ENCODE measurements around the gene SFN. TPM values are rescaled to one million over a fixed set of nuclear protein-coding genes. Genes with fewer than 3 reads are reported as not detected.
"Not testable (repeated sequence)": the region's sequence is repeated elsewhere in the genome, so short reads cannot be mapped to it uniquely, and the experiment has no call there.

Gene SFN
- polyA plus RNA-seq, 4 donors = 3.3 to 137 (median 97.8) TPM

DNA sequence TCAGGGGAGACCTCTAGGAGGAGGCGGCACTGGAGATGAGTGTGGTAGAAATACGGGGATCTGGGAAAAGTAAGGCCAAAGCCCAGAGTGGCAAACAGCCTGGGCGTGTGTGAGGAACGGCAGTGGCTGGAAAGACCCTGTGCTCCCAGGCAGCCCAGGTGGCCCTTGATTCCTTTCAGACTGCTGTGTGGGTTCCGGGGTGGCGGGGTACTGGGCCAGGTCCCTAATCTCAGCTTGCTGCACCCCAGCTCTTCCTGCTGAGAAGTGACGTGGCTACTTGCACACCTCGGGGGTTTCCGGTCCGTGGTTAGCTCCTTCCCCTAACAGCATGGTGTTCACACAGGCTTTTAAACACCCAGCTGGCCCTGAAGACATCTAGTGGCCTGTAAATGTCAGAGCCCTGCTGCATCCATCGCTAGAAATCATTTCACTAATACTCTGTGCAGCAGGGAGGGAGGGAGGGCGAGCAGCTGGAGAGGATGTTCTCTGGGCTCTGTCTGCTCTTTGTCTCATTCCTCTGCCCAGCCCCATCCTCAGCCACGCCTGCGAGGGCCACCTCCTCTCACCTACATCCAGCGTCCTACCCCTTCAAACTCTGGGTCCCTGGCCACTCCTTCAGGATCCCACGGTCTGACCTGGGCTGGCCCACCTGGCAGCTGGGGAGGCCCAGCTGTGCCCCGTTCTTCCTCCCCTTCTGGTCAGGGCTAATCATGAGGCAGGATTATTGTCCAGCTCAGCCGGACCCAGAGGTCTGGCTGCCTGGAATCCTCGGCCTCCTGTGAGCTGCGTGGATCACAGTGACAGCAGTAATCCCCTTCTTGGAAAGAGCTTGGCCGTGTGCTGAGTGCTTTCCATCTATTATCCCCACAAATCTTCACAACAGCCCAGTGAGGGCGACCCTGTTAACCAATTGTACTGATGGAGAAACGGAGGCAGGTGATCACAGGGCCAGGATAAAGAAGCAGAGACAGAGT lies 29.2 kb upstream of the SFN start:
- FAIRE-seq (no peak), DNase-seq (peak in 1 of 2 donors; percentile 69)
- Histone ChIP-seq H3K36me3 (ENCODE audit: control insufficient read depth in 3 of 3, insufficient read depth in 2 of 3, low read depth in 1 of 3, low read length in 3 of 3) (peaks cover 8 to 70% (median 12%) of the 10 kb centered on the region in 3 donors), H3K27ac (ENCODE audit: low read depth in 1 of 3, low read length in 2 of 3) (peak overlapping the region in 2 of 3 donors; percentile 68 to 94), H3K9me3 (ENCODE audit: control insufficient read depth in 2 of 2, insufficient read depth in 1 of 2, low read depth in 1 of 2, low read length in 1 of 2) (no peaks in the 10 kb centered on the region), H3K4me3 (ENCODE audit: low read depth in 1 of 3, low read length in 3 of 3) (no peak overlapping the region), H3K27me3 (ENCODE audit: control insufficient read depth in 3 of 3, insufficient read depth in 3 of 3, low read length in 3 of 3) (no peaks in the 10 kb centered on the region), H3K4me1 (ENCODE audit: control insufficient read depth in 3 of 3, insufficient read depth in 2 of 3, low read depth in 1 of 3, low read length in 2 of 3) (no peaks in the 10 kb centered on the region)
- WGBS, 3 donors = 71 to 88% (median 71%) methylated on average over 22 to 23 of the region's 23 CpGs

DNA sequence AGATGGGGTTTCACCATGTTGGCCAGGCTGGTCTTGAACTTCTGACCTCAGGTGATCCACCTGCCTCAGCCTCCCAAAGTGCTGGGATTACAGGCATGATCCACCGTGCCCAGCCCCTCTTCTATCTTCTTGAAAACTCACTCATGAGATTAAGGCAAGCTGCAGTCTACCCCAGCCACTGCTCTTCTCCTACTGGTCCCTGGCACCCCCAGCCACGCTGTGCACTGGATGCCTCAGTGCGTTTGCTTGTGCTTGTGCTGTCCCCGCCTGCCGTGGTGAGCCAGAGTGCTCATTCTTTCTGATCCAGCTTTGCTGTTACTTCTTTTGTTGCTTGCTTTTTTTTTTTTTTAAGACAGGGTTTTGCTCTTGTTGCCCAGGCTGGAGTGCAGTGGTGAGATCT lies 25.3 kb upstream of the SFN start:
- not testable (repeated sequence) for H3K27me3 ChIP-seq (ENCODE audit: control insufficient read depth in 3 of 3, insufficient read depth in 3 of 3, low read length in 3 of 3); H3K4me1 ChIP-seq (ENCODE audit: control insufficient read depth in 3 of 3, insufficient read depth in 2 of 3, low read depth in 1 of 3, low read length in 2 of 3); DNase-seq; H3K9me3 ChIP-seq (ENCODE audit: control insufficient read depth in 2 of 2, insufficient read depth in 1 of 2, low read depth in 1 of 2, low read length in 1 of 2); H3K4me3 ChIP-seq (ENCODE audit: low read depth in 1 of 3, low read length in 3 of 3); FAIRE-seq
- Histone ChIP-seq H3K27ac (ENCODE audit: low read depth in 1 of 3, low read length in 2 of 3) (peak overlapping the region in 1 of 3 donors; percentile 32), H3K36me3 (ENCODE audit: control insufficient read depth in 3 of 3, insufficient read depth in 2 of 3, low read depth in 1 of 3, low read length in 3 of 3) (peaks cover 10 to 72% (median 12%) of the 10 kb centered on the region in 3 donors)
- 92 to 97% (median 96%) methylated on average over 5 of the region's 5 CpGs for WGBS, 3 donors

DNA sequence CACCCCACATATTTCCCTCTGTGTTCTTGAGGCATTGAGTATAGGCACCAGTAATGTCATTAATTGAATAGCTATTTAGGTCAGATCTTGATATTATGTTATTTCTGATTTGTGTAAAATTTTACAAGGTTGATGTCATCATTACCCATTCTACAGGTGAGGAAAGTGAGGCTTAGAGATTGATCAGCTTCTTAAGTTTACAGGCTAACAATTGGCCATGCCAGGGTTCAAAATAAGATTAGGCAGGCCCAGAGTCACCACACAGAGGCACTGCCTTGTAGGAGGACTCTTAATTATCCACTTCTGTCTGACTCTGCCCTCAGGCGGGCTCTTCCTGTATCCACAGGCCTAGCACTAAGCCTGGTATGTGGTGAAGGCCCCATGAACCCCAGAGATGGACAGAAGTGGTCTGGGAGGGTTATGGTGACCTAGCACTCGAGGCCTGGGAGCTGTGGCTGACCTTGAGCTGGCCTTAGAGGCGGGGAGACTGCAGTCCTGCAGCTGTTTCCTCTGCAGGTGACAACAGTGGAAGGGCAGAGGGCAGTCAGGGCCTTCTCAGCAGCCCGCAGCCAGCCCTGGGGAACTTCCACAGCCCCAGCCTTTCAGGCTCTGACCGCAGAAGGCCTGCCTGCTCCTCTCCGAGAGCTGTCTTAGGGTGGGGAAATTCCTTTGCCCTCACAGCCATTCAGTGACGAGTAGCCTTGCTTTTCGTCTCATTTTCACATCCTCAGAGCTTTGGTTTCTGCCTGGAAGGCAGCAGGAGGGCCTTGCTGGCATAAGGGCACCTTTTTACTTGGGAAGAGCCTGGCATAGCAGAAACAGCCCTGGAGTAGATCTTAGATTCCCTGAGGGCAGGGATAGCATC lies 24.2 kb upstream of the SFN start:
- H3K9me3 ChIP-seq (ENCODE audit: control insufficient read depth in 2 of 2, insufficient read depth in 1 of 2, low read depth in 1 of 2, low read length in 1 of 2) = no peaks in the 10 kb centered on the region
- WGBS, 3 donors = 59 to 82% (median 73%) methylated on average over 8 of the region's 8 CpGs
- H3K27me3 ChIP-seq (ENCODE audit: control insufficient read depth in 3 of 3, insufficient read depth in 3 of 3, low read length in 3 of 3) = no peaks in the 10 kb centered on the region
- H3K4me3 ChIP-seq (ENCODE audit: low read depth in 1 of 3, low read length in 3 of 3) = no peak overlapping the region
- peaks cover 9 to 73% (median 11%) of the 10 kb centered on the region in 3 donors for H3K36me3 ChIP-seq (ENCODE audit: control insufficient read depth in 3 of 3, insufficient read depth in 2 of 3, low read depth in 1 of 3, low read length in 3 of 3)
- FAIRE-seq (no peak), DNase-seq (no peak)
- peak overlapping the region in 1 of 3 donors; percentile 70 for H3K27ac ChIP-seq (ENCODE audit: low read depth in 1 of 3, low read length in 2 of 3)
- H3K4me1 ChIP-seq (ENCODE audit: control insufficient read depth in 3 of 3, insufficient read depth in 2 of 3, low read depth in 1 of 3, low read length in 2 of 3) = no peaks in the 10 kb centered on the region

DNA sequence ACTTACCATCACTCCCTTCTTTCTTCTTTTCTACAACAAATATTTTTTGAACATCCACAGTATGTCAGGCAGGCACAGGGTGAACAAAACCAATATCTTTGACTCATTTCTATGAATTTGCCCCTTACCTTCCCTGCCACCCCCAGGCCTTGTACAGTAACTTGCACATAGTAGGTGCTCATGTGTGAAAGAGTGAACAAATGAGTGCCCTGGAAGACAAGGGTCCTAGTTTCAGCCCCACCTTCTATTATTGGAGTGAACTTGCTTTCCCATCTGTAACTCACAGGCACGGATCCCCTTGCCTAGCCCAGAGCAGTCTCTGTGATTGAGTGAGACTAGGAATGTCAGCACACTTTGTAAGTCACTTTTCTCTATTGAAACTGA lies 23.6 kb upstream of the SFN start:
- Histone ChIP-seq H3K4me1 (ENCODE audit: control insufficient read depth in 3 of 3, insufficient read depth in 2 of 3, low read depth in 1 of 3, low read length in 2 of 3) (no peaks in the 10 kb centered on the region), H3K27me3 (ENCODE audit: control insufficient read depth in 3 of 3, insufficient read depth in 3 of 3, low read length in 3 of 3) (no peaks in the 10 kb centered on the region), H3K4me3 (ENCODE audit: low read depth in 1 of 3, low read length in 3 of 3) (no peak overlapping the region), H3K9me3 (ENCODE audit: control insufficient read depth in 2 of 2, insufficient read depth in 1 of 2, low read depth in 1 of 2, low read length in 1 of 2) (no peaks in the 10 kb centered on the region), H3K36me3 (ENCODE audit: control insufficient read depth in 3 of 3, insufficient read depth in 2 of 3, low read depth in 1 of 3, low read length in 3 of 3) (peaks cover 7 to 69% (median 9%) of the 10 kb centered on the region in 3 donors), H3K27ac (ENCODE audit: low read depth in 1 of 3, low read length in 2 of 3) (peak overlapping the region in 1 of 3 donors; percentile 70)
- FAIRE-seq = no peak
- DNase-seq = no peak
- 62 to 92% (median 91%) methylated on average over 1 of the region's 1 CpG for WGBS, 3 donors

DNA sequence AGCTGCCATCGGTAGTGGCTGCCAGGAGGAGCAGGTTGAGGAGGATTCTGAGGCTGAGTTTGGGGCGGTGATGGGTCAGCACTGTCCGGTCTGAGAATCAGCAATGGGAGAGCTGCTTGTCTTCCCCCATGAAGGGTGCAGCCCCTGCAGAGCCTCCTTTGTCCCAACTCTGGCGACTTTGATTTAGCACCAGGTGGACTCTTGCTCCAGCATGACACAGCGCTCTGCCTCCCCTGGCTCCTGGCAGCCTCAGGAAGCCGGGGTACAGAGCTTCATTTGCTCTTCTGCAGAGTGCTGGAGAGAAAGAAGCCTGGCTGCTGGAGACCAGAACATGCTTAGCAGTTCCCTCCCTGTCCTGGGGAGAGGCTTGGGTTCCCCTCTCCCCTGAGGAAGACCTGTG lies 23.2 kb upstream of the SFN start:
- H3K9me3 ChIP-seq (ENCODE audit: control insufficient read depth in 2 of 2, insufficient read depth in 1 of 2, low read depth in 1 of 2, low read length in 1 of 2) = no peaks in the 10 kb centered on the region
- no peaks in the 10 kb centered on the region for H3K4me1 ChIP-seq (ENCODE audit: control insufficient read depth in 3 of 3, insufficient read depth in 2 of 3, low read depth in 1 of 3, low read length in 2 of 3)
- DNase-seq (no peak), FAIRE-seq (no peak)
- no peak overlapping the region for H3K4me3 ChIP-seq (ENCODE audit: low read depth in 1 of 3, low read length in 3 of 3)
- peaks cover 7 to 65% (median 9%) of the 10 kb centered on the region in 3 donors for H3K36me3 ChIP-seq (ENCODE audit: control insufficient read depth in 3 of 3, insufficient read depth in 2 of 3, low read depth in 1 of 3, low read length in 3 of 3)
- no peaks in the 10 kb centered on the region for H3K27me3 ChIP-seq (ENCODE audit: control insufficient read depth in 3 of 3, insufficient read depth in 3 of 3, low read length in 3 of 3)
- 79 to 89% (median 82%) methylated on average over 6 of the region's 6 CpGs for whole genome bisulfite sequencing, 3 donors
- H3K27ac ChIP-seq (ENCODE audit: low read depth in 1 of 3, low read length in 2 of 3) = peak overlapping the region in 1 of 3 donors; percentile 70

DNA sequence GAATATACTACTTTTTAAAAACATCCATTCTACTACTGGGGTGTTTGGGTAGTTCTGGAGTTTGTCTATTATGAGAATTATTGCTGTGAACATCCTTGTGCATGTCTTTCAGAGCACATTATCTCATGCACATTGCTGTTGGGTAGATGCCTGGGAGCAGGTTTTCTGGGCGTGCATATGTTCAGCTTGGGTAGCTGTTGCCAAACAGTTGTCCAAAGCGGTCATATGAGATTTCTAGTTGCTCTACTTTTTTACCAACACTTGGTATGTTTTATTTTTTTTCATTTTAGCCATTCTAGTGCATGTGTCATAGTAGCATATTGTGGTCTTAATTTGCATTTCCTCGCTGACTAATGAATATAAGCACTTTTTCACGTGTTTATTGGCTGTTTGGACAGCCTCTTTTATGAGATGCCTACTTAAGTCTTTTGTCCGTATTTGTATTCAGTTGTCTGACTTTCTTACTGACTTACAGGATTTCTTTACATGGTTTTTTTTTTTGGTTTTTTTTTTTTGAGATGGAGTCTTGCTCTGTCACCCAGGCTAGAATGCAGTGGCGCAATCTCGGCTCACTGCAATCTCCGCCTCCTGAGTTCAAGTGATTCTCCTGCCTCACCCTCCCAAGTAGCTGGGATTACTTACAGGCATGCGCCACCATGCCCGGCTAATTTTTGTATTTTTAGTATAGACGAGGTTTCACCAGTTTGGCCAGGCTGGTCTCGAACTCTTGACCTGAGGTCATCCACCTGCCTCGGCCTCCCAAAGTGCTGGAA lies 18.3 kb upstream of the SFN start:
- DNase-seq = no peak
- Histone ChIP-seq H3K4me3 (ENCODE audit: low read depth in 1 of 3, low read length in 3 of 3) (no peak overlapping the region), H3K36me3 (ENCODE audit: control insufficient read depth in 3 of 3, insufficient read depth in 2 of 3, low read depth in 1 of 3, low read length in 3 of 3) (peaks cover 6 to 66% (median 7%) of the 10 kb centered on the region in 3 donors), H3K27me3 (ENCODE audit: control insufficient read depth in 3 of 3, insufficient read depth in 3 of 3, low read length in 3 of 3) (no peaks in the 10 kb centered on the region), H3K9me3 (ENCODE audit: control insufficient read depth in 2 of 2, insufficient read depth in 1 of 2, low read depth in 1 of 2, low read length in 1 of 2) (no peaks in the 10 kb centered on the region), H3K4me1 (ENCODE audit: control insufficient read depth in 3 of 3, insufficient read depth in 2 of 3, low read depth in 1 of 3, low read length in 2 of 3) (peaks cover 0 to 13% (median 0%) of the 10 kb centered on the region in 3 donors), H3K27ac (ENCODE audit: low read depth in 1 of 3, low read length in 2 of 3) (no peak overlapping the region)
- 91 to 92% (median 92%) methylated on average over 13 of the region's 13 CpGs for WGBS, 3 donors
- no peak for FAIRE-seq

DNA sequence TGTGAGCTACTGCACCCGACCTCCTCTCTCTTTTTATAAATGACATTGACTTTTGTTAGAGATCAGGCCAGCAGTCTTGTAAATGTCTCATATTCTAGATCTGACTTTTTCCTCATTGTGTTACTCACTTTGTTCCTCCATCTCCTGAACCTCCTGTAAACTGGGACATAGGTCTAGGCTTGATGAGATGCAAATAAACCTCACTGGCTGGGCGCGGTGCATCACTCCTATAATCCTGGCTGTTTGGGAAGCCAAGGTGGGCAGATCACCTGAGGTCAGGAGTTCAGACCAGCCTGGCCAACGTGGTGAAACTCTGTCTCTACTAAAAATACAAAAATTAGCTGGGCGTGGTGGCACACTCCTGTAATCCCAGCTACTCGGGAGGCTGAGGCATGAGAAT lies 15.1 kb upstream of the SFN start:
- Histone ChIP-seq H3K4me1 (ENCODE audit: control insufficient read depth in 3 of 3, insufficient read depth in 2 of 3, low read depth in 1 of 3, low read length in 2 of 3) (peaks cover 0 to 32% (median 3%) of the 10 kb centered on the region in 3 donors), H3K36me3 (ENCODE audit: control insufficient read depth in 3 of 3, insufficient read depth in 2 of 3, low read depth in 1 of 3, low read length in 3 of 3) (peaks cover 4 to 74% (median 17%) of the 10 kb centered on the region in 3 donors)
- not testable (repeated sequence) for H3K4me3 ChIP-seq (ENCODE audit: low read depth in 1 of 3, low read length in 3 of 3); FAIRE-seq; H3K27ac ChIP-seq (ENCODE audit: low read depth in 1 of 3, low read length in 2 of 3); H3K27me3 ChIP-seq (ENCODE audit: control insufficient read depth in 3 of 3, insufficient read depth in 3 of 3, low read length in 3 of 3); H3K9me3 ChIP-seq (ENCODE audit: control insufficient read depth in 2 of 2, insufficient read depth in 1 of 2, low read depth in 1 of 2, low read length in 1 of 2); DNase-seq
- WGBS, 3 donors = 61 to 85% (median 74%) methylated on average over 6 of the region's 6 CpGs
